ENCODE data around the gene CAB39. TPM values are rescaled to one million over a fixed set of nuclear protein-coding genes. Genes with fewer than 3 reads are reported as not detected.
"Not testable (repeated sequence)": the region's sequence is repeated elsewhere in the genome, so short reads cannot be mapped to it uniquely, and the experiment has no call there.

CAB39 gene
- total and polyA plus RNA-seq, 12 donors, result 17.3 to 99.7 (median 90.0) TPM

DNA sequence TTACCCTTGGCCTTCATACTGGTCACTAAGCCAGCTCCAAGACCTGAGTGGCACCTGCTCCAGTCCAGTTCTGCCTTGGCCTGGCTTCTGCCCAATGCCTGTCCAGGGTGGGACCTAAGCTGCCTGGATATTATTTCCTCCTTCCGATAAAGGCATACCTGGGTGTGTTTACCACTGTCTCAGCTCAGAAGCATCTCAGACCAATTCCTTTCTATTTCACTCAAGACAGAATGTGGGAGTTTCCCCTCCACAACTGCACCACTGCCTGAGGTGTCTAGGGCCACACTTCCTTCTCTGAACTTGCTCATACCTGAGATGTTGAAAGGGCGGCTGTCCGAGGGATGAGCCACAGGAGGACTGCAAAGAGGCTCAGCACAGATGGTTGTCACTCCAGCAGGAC is 18.4 kb upstream of the CAB39 start:
- DNase-seq (no peak), ATAC-seq (no peak)
- Histone ChIP-seq H3K36me3 (no peaks in the 10 kb centered on the region), H3K27me3 (no peaks in the 10 kb centered on the region), H3K27ac (no peak overlapping the region), H3K9me3 (no peaks in the 10 kb centered on the region), H3K4me3 (no peak overlapping the region), H3K4me1 (peaks cover 0 to 7% (median 0%) of the 10 kb centered on the region in 9 donors)
- 88 to 95% methylated on average over 3 of the region's 3 CpGs for WGBS, 2 donors
- no peak for TF ChIP-seq CTCF (IDR thresholded peaks at IDR 0.05)
- intact Hi-C loops (cut with DNase I), result no loop called here

GRCh38 chr2:230695551-230695950 is 17.1 kb upstream of the CAB39 start:
- ATAC-seq (no peak), DNase-seq (no peak)
- Histone ChIP-seq H3K4me1 (peaks cover 0 to 7% (median 0%) of the 10 kb centered on the region in 9 donors), H3K36me3 (no peaks in the 10 kb centered on the region), H3K9me3 (no peaks in the 10 kb centered on the region), H3K27me3 (no peaks in the 10 kb centered on the region), H3K4me3 (no peak overlapping the region), H3K27ac (no peak overlapping the region)
- 93 to 94% methylated on average over 6 of the region's 6 CpGs for WGBS, 2 donors
- intact Hi-C loops (cut with DNase I), result no loop called here
- TF ChIP-seq CTCF (IDR thresholded peaks at IDR 0.05), result no peak

GRCh38 chr2:230696670-230697069 is 16.0 kb upstream of the CAB39 start:
- no peaks in the 10 kb centered on the region for H3K27me3 ChIP-seq
- H3K27ac ChIP-seq, result no peak overlapping the region
- H3K9me3 ChIP-seq, result peaks cover 0 to 2% (median 0%) of the 10 kb centered on the region in 11 donors
- DNase-seq (no peak), ATAC-seq (no peak)
- intact Hi-C loops (cut with DNase I), result no loop called here
- no peak for TF ChIP-seq CTCF (IDR thresholded peaks at IDR 0.05)
- no peaks in the 10 kb centered on the region for H3K36me3 ChIP-seq
- no peak overlapping the region for H3K4me3 ChIP-seq
- H3K4me1 ChIP-seq, result peaks cover 0 to 12% (median 0%) of the 10 kb centered on the region in 9 donors

GRCh38 chr2:230697676-230698075 is 15.0 kb upstream of the CAB39 start:
- Histone ChIP-seq H3K27me3 (no peaks in the 10 kb centered on the region), H3K4me3 (no peak overlapping the region), H3K36me3 (no peaks in the 10 kb centered on the region), H3K4me1 (peaks cover 0 to 12% (median 0%) of the 10 kb centered on the region in 9 donors), H3K9me3 (peaks cover 0 to 12% (median 0%) of the 10 kb centered on the region in 11 donors), H3K27ac (no peak overlapping the region)
- no peak for TF ChIP-seq CTCF (IDR thresholded peaks at IDR 0.05)
- DNase-seq, result no peak
- intact Hi-C loops (cut with DNase I), result no loop called here
- ATAC-seq, result no peak
- 88 to 90% methylated on average over 4 of the region's 4 CpGs for WGBS, 2 donors

GRCh38 chr2:230698753-230699152 is 13.9 kb upstream of the CAB39 start:
- H3K27me3 ChIP-seq; H3K27ac ChIP-seq; H3K36me3 ChIP-seq; H3K4me3 ChIP-seq; intact Hi-C loops (cut with DNase I); DNase-seq; ATAC-seq: not testable (repeated sequence)
- Histone ChIP-seq H3K9me3 (peaks cover 0 to 15% (median 0%) of the 10 kb centered on the region in 11 donors), H3K4me1 (peaks cover 0 to 12% (median 0%) of the 10 kb centered on the region in 9 donors)
- WGBS, 2 donors, result 87 to 89% methylated on average over 3 of the region's 3 CpGs
